HG03378 (cell line): ENCODE measurements around the gene ADAMTS2.

ENCODE experiments used
- ATAC-seq: cut with Tn5 transposase; IDR thresholded peaks from one replicate; pipeline ENCODE4 v1.9.1; 2021; ENCODE audit warnings: mild to moderate bottlenecking, moderate library complexity; ENCODE audit not compliant: unreplicated experiment

The ADAMTS2 gene

DNA sequence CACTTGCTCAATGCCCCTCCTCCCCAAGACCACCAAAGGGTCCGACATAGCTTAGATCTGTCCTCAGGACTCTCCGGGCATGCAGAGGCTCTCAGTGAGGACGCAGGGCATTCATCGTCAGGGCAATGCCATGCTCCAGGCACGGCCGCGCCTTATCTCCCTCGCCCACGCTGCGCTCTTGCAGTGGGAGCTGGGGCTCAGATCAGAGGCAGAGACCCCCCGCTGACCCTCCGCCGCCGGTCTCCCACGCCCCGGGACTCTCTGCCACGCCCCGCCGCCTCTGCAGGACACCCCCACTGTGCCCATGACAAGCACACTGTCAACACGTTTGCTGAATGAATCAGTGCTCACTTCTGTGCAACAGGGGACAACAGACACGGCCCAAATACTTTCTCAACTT, 140.7 kb downstream of the ADAMTS2 start:
- no peak for ATAC-seq

DNA sequence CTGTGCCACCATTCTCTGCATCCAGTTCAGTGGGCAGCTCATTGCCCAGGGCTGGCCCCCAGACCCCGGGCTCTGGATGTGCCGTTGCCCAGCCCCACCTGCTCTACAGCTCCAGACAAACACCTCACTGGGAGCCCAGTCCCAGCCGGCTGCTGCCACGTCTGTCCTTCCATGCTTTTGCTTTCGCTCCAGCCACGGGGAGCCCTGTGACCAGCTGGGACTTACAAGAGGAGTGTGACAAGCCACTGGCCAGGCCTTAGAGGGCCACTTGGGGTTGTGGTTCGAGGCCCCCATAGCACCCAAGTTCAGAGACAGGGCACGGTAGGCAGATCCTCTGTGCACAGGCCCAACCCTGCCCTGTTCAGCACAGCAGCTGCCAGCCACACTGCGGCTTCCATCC, 142.0 kb downstream of the ADAMTS2 start:
- ATAC-seq, result no peak

DNA sequence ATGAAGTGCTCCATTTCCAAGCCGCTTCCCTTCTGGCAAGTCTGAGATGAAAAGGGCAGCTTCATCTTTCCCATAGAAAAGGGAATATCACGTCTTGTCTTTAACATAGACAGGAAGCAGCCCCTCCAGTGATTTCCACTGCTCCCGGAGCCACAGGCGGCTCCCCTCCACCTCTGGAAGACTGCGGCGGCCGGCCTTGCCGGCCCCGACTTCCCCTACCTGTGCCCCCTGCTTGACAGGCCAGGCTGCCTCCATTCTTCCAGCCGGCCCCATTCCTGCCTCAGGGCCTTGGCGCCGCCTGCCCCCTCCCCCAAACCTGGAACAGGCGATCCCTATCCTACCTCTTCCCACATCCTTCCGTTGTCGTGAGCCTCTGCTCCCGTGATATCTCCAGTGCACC, 143.3 kb downstream of the ADAMTS2 start:
- no peak for ATAC-seq

DNA sequence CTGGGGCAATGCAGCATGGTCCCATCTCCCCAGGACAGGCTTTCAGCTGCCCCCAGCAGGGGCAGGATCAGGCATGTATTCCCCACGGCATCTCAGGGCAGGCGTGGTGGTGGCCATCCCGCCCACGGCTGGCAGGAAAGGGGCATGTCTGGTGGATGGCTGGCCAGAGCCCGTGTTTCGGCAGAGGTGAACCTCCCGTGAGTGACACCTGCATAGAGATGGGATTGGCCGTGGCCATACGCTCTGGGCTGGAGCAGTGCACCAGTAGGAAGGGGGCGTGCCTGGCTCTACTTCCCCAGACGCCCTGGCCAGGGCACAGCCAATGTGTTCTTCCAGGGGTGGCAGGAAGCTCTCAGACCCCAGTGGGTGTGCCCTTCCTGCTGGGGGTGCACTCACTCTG, 146.0 kb downstream of the ADAMTS2 start:
- no peak for ATAC-seq

DNA sequence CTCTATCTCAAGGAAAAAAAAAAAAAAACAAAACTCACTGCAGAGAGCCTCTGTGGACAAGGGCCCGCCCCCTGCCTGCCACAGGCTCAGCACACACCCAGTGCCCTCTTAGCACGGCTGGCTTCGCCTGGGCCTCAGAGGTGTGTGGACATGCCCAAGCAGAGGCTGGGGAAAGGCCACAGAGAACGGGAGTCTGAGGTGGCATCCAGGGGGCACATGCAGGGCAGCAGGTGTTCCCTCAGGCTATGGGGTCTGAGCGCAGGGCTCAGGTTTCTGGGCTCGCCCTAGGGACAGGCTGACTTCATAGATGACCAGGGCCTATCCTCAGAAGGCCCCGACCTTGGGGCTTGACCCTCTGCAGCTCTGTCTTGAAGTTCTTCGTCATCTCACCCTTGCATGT, 146.4 kb downstream of the ADAMTS2 start:
- ATAC-seq, result no peak

DNA sequence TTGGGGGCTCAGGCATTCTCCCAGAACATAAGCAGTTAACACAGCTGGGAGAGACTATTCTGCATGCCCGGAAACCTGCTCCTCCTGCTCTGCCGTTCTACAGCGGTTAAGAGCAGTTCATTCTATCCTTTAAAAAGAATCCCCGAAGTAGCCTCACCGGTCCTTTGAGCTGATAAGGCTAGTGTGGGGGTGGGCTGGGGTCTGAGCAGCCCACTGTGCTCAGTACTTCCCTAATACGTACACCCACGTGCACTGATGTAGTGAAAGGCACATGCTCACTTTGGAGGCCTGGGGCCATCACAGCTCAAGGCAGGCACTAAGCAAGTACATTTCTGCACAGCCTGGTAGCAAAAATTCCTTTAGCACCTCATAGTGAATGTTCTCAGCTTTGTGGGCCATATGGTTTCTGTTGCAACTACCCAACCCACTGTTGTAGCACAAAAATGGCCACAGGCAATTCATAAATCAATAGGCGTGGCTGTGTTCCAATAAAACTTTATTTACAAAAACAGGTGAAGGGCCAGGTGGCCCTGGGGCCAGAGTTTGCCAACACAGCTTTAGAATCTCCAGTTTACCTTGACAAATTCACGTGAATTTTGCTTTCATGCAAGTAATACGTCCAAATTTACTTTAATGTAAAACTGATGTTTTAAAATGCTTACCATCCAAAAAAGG, 148.7 kb downstream of the ADAMTS2 start:
- no peak for ATAC-seq

DNA sequence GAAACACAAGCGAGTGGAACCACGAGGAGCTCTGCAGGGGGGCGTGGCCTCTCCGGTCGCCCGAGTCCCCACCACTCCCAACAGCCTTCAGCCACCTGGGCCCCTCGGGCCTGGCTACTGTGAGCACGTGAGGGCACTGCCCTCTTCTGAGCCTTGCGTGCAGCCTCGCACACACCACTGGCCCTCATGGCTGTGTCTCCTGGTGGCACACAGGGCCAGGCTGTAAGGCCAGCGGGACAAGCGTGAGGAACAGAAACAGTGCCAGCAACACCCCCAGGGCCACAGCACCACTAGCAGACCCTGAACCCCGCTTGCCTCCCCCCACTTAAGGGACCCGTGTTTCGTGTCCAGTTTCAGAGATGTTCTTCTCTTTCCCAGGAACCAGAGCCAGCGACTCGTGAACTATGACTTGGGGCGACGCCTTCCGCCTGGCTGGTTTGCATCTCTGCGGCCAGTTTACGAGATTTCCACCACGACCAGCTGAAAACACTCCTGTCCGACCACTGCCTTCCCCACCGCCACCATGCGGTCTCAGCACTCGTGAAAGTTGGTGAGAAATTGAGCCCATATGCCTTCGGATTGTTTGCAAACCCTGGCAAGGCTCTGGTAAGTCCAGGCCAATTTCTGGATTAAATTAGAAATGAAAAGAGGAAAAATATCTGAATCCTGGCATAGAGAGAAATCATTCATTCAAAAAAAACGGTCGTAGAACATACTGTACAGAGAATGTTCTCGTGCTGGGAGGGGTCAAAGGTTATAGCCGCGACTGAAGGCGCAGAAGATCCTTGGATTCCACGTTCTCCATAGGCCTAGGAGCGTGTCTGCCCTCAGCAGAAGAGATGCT, 149.5 kb downstream of the ADAMTS2 start:
- no peak for ATAC-seq

DNA sequence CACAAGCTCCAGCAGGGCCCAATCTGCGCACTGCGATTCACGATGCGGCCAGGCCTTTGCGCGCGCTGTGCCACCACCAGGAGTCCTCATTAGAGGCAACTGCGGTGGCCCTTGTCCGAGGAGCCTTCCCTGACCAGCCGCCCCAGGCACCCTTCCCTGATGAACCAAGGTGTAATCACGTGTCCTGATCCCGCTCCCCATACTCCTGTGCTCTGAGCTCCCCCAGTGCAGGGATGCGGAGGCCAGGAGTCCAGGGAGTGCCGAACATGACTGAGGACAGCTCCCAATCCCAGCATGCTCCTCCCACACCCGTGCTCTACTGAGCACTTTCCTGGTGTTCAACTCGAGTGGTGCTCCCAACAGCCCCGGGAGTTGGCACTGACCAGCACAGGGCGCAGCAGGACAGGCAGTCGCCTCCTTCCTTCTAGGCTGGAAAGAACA, 150.3 kb downstream of the ADAMTS2 start:
- ATAC-seq, result no peak

DNA sequence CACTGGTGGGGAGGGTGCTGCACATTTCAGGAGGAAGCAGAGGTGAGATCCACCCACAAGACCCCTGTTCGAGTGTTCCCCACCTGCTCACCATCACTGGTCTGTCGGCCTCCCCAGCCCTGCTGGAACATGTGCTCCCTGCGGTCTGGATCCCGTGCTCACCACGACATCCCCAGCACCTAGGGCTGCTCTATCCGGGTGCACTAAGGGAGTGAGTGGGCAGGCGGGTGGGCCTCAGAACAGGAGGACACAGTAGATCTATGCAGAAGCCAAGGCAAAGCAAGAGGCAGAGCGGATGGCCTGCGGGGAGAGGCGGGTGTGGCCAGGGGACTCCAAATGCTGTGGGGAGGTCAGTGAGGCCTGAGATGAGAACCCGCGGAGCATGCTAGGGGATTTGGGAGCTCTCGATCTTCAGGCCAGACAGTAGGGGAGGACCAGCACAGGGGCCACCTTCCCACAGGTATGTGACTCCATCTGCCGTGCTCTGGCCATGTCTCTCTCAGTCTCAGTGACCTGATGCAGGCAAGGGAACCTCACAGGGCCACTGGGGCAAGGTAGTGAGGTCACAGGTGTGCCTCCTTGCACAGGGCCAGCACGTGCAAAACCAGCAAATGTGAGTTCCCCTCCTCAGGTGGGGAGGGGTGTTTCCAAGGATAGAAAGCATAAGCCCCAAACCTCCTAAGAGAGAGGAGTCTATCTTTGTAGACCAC, 150.9 kb downstream of the ADAMTS2 start:
- ATAC-seq, result no peak

DNA sequence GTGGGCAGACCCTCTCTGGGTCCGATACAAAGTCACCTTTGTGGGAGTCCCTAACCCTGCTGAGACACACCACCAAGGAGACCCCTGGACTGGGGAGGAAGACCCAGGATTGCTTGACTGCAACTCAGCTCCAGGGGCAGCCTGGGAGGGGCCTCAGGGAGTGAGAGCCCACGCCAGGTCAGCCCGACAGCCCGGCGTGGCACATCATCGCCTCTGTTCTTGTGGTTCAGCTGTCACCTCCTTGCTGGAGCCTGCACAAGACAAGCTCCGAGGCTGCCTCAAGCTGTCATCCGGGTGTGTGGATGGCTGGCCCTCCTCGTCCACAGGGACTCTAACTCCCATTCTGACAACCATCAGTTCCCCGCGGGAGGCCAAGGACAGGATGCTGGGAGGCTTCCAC, 151.5 kb downstream of the ADAMTS2 start:
- no peak for ATAC-seq

DNA sequence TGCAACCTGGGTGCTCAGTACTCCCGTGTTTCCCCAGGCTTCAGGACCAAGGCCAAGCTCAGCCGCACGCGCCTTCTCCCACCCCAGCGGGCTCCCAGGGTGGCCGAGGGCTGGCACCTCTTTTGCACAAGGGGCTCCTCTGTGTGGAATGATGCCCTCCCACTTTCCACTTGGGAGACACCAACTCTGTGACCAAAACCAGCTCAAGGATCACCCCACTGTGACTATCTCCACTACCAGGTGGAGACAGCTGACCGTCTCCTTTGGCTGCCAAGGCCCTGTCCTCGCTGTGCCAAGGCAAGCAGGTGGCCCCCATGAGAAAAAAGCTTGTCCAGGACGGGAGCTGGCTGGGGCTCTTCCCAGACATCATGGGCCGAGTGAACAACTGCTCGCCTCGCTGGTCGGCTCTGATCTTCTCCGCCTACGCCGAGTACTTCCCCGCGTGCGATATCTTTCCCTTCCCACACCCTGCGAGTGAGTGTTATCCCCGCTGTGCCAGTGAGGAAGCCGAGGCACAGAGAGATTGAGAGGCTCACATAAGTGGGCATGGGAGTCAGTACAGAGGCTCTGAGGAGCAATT, 152.3 kb downstream of the ADAMTS2 start:
- ATAC-seq, result no peak

DNA sequence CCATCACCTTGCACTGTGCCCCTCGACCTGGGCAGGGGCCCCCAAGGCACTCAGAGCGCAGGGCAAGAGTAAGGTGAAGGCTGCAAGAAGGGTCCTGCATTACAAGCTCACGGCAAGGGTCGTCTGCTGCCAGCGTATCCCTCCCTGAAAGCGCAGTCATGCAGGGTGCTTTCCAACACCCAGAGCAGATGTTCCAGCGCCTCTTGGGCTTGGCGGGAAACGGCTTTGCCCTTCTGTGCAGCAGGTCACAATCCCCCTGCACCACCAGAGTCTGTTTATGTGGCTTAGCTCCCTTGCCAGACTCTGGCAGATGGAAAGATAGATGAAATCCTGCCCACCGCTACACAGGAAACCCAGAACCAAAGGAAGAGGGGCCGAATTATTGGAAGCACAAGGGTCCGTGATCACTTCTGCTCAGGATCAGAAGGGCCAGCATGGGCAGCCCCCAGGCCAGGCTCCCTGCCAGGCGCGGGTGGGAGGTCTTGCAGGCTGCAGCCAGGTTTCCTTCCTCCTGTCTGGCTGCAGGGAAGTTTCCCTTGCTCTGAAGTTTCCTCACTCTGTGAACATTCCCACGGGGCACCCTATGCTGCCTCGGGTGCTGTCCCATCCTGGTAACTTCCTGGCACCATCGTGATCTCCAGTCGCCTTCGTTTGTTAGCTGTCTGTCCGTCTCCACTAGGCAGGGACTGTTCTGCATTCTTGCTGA, 152.9 kb downstream of the ADAMTS2 start:
- ATAC-seq, result no peak

DNA sequence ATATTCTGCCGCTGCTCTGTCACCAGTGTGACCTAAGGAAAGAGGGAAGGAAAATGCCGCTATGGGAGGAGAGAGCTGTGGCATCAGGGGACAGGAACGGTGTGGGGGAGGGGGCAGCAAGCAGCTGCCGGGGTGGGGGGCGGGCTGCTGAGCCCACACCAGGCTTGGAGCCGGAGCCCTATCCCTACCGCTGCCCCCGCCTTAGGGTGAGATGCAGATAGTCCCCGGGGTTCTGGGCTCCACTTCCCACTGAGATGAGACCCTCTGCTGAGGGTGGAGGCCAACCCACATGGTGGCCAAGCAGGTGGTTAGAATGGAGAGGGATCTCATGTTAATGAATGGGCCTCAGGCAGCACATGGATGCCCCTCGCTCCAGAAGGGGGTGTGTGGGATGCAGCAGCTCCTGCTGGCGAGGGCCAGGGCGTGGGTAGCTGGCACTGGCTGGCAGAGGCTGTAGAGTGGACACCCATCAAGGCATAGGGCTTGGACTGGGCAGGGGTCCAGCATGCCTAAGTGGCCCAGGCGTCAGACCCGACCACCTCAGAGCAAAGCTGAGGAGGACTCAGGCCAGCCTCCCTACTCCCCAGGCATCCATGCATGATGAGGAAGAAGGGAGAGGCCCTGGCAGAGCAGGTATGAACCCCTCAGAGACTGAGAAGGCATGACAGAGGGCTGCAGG, 153.6 kb downstream of the ADAMTS2 start:
- no peak for ATAC-seq

DNA sequence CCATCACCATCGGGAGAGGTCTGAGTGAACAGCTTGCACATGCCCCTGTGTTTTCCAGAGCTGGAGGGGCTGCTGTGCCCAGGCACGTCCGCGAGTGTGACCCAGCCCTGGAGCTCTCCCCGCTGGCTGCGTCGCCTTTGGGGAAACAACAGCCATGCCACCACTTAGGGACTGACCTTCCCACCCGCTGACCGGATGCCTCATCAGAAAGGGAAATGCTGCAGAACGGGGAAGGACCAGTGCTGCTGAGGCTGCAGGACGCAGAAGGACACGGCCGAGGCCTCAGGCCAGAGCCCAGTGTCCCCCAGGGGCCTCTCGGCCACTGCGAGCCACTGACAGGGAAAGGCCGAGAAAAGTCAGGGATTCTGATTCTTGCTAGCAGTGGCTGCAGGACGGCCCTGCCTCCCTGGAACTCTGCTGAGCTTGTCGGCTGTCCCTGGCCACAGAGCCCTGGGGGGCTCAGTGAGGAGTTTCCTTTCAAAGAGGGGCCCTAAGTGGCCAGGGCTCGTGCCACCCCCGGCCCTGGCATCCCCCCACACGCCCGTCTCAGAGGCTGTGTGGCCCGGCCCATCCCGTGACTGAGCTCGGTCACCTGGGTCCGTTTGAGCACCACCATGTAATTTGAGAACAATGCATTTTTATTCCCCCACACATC, 154.3 kb downstream of the ADAMTS2 start:
- ATAC-seq, result no peak

DNA sequence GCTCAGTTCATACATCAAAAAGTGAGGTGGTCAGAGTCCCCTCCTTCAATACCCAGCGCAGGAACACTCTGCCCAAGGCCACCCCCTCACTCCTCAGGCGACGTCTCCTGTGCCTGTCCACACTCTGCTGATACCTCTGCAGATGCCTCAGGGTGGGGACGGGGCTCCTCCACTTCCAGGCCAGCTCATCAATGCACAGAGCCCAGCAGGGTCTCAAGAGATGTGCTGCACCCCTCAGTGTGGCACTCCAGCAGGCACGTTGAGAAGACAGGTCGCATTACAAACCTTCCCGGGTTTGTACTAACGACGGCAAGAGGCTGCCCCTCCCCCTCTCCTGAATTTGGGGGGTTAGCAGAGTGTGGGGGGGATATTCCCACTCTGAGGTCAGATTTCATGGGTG, 156.6 kb downstream of the ADAMTS2 start:
- no peak for ATAC-seq

DNA sequence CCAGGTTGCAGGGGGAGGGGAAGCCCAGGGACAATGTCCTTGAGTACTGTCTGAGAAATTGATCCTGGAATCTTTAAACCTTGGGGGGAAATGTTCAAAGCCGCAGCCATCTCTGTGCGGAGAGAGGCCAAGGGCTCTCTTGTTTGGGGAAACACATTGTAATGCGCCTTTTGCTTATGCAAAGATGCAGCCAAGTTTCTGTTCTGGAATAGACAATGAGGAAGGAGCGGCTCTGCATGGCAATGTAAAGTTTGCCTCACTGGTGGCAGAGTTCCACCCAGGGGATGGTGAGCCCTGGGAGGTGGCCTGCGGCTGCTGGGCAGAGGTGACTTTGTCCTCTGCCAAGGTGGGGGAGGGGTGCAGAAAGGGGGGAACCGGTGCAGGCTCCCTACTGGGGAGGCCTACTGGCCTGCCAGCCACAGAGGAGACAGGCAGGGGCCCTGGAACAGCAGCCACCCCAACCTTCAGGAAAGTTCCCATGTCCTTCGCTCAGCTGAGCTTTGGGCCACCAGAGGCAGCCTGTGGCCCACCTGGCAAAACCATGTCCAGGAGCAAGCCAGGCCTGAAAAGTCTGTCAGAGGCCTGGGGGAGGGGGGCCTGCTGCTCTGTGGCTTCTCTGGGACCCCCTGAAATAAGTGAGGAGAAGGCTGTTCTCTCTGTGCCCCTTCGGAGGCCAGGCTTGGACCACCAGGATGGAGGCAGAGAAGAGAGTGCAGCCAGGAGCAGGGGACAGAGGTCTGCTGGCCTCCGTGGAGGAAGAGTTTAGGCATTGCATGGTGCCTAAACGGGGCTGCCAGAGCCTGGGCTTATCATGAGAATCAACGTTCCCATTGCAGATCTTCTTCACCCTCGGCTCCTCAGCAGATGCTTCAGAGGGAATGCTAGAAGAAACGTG, 157.3 kb downstream of the ADAMTS2 start:
- no peak for ATAC-seq

DNA sequence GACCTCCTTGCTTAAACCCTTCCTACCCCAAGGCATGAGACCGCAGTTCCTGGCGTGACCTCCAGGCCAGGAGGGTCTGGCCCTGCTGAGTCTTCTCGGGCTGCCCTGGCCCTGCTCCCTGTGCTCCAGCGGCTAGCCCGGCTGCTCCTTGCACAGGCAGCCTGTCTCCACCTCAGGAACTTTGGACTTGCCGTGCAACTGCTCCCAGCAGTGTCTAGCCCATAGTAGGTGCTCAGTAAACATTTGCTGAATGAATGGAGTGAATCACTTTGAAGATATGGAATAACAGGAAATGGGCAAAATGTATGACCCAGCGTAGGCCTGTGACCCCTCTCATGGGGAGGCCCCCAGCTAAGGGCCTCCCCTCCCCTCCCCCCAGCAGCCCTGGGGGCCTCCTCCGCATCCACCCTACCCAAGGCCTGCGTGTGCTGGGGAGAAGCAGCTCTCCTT, 158.0 kb downstream of the ADAMTS2 start:
- no peak for ATAC-seq

DNA sequence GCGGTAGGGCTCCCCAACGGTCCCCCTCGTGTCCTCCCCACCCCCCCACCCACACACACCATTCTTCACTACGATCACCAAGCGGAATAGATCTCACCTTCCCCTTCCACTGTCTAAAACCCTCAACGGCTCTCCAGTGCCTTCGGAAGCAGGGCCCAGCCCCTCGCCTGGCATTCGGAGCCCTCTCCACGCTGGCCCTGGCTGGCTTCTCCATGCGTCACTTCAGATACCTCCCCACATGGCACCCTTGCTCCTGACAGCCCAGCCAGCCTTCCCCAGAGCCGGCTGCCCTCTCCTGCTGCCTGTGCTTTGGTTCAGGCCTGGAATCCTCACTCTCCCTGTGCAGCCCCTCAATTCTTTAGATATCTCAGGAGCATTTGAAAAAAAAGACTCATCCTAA, 158.5 kb downstream of the ADAMTS2 start:
- ATAC-seq, result no peak

DNA sequence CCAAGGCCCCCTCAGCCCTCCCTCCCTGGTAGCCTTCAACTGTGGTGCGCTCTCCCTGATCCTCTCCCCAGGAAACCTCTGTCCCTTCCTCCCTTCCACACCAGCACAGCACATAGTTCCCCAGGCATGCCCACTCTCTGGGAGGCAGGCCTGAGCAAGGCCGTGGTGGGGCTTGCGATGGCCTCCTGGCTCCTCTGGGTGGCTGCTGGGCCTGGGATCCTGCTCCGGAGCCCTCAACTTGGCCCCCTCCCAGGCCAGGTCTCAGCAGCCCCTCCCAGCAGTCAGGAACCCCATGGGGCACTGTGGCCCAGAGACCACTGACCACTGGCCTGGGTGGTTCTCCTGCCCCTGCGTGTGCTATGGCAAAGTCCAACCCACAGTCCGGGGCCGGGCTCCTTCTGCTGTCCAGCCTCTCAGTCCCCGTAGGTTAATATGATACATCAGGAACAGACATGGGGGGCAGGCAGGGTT, 159.3 kb downstream of the ADAMTS2 start:
- no peak for ATAC-seq
